Fibroblast of pulmonary artery (primary cell): ENCODE data around the gene ZNF239.
"Not testable (repeated sequence)": the region's sequence is repeated elsewhere in the genome, so short reads cannot be mapped to it uniquely, and the experiment has no call there.

Experiments
- DNase-seq: peaks from one replicate; pipeline ENCODE4 v3.0.0-alpha.2; 2010; ENCODE audit warnings: low read depth
- H3K4me3 ChIP-seq: replicated peaks from 2 replicates; pipeline ENCODE4 v1.5.1; 2011; ENCODE audit warnings: low read depth, mild to moderate bottlenecking, control low read depth, low read length, moderate library complexity
- TF ChIP-seq, protein P1 (sequence below): IDR thresholded peaks from 2 replicates; pipeline ENCODE4 v1.5.1; 2011; ENCODE audit warnings: mild to moderate bottlenecking, control low read depth, low read length, inconsistent platforms; ENCODE audit errors: missing control alignments

ZNF239 gene

GRCh38 chr10:43607199-43607573 lies 32.8 kb upstream of the ZNF239 start:
- TF ChIP-seq, protein P1, sequence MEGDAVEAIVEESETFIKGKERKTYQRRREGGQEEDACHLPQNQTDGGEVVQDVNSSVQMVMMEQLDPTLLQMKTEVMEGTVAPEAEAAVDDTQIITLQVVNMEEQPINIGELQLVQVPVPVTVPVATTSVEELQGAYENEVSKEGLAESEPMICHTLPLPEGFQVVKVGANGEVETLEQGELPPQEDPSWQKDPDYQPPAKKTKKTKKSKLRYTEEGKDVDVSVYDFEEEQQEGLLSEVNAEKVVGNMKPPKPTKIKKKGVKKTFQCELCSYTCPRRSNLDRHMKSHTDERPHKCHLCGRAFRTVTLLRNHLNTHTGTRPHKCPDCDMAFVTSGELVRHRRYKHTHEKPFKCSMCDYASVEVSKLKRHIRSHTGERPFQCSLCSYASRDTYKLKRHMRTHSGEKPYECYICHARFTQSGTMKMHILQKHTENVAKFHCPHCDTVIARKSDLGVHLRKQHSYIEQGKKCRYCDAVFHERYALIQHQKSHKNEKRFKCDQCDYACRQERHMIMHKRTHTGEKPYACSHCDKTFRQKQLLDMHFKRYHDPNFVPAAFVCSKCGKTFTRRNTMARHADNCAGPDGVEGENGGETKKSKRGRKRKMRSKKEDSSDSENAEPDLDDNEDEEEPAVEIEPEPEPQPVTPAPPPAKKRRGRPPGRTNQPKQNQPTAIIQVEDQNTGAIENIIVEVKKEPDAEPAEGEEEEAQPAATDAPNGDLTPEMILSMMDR = no peak
- DNase-seq = no peak

DNA sequence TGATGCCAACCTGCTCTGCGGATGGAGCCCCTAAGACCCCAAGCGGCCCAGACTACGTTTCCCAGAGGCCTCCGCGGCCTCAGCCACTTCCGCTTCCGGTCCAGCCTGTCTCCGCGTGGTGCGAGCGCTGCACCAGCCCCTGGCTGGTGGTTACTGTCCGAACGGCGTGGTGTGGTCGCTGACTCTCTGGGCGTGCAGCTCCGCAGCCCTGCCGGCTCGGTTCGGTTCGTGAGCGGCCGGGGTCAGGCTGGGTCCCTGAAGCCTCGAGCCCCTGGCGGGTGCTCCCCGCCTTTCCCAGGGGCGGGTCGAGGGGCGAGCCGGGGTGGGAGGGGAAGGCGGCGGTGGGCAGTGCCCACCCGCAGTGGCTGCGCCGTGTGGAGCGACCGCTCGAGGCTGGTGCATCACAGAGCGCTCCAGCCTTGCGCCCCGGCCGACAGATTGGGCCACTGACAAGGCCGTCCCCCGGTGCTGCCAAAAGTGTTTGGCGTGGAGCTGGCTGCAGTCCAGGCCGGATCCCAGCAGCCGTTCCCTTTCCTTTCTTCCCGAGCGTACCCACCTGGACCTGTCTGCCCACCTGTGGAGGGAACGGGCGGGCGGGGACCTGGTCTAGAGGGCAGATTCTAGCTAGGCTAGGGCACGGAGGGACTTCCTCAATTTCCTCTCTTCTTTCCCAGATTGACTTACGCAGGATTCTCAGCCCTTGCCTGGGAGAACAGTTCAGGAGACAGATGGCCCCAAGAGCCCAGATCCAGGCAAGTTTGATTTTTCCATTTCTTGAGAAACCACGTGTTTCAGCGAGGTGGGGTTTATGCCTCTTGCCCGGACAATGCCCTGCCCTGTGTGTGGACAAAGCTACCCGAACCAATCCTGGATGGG lies 32.1 kb upstream of the ZNF239 start, which contains the start of gene ZNF485:
ZNF485 (plus strand) TSS at position 116 of the 876 bp plus-strand sequence; CDS start at position 729, 613 bp downstream.
- DNase-seq = peak; percentile 70
- peak within 1 kb of the TSS; percentile 59 for H3K4me3 ChIP-seq
- TF ChIP-seq, protein P1 = no peak

More at GRCh38 chr10:43607199-43607573, 32.8 kb upstream of the ZNF239 start:
- peak overlapping the region; percentile 59 for H3K4me3 ChIP-seq

DNA sequence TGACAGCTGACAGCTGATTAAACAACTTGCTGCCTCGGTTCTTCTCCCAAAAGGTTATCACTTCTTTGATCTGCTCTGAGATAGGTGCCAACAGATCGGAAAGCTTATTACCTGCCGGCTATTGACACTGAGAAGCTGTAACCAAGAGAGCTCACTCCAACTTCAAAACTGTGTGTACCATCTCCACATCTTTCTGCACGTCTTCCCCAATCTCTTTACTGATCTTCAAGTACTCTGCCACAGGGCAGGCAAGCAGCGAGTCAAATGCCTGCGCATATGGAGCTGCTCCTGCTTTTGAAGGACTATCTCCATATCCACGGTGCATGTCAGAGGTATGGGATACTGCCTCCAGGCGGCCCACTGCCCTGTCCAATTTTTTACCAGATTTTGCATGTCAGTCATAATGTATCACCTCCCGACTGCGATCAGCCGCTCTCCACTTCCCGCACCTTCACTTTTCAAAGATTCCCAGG lies 31.5 kb upstream of the ZNF239 start:
- TF ChIP-seq, protein P1 = no peak
- no peak for DNase-seq
- peak overlapping the region; percentile 59 for H3K4me3 ChIP-seq

- DNase-seq, H3K4me3 ChIP-seq: not testable (repeated sequence)
These were observed 27.2 kb upstream of the ZNF239 start for GRCh38 chr10:43601576-43601975.

GRCh38 chr10:43599333-43599732 lies 24.9 kb upstream of the ZNF239 start:
- TF ChIP-seq, protein P1 = no peak
- H3K4me3 ChIP-seq = no peak overlapping the region
- no peak for DNase-seq

- no peak overlapping the region for H3K4me3 ChIP-seq
- TF ChIP-seq, protein P1 = no peak
- peak; percentile 59 for DNase-seq
These were observed 24.0 kb upstream of the ZNF239 start for GRCh38 chr10:43598446-43598845.

- H3K4me3 ChIP-seq = no peak overlapping the region
- TF ChIP-seq, protein P1 = no peak
- DNase-seq = no peak
These were observed 22.1 kb upstream of the ZNF239 start for GRCh38 chr10:43596546-43596945.
